AG08395 (cell line): Measurements from ENCODE around the gene SPATA16.
"Not testable (repeated sequence)": the region's sequence is repeated elsewhere in the genome, so short reads cannot be mapped to it uniquely, and the experiment has no call there.

Experiments
- DNase-seq: peaks from one replicate; pipeline ENCODE4 v3.0.0; 2012; ENCODE audit warnings: mixed read lengths, low spot score

The SPATA16 gene

GRCh38 chr3:172939651-172940293 is 201.3 kb downstream of the SPATA16 start:
- no peak for DNase-seq

DNA sequence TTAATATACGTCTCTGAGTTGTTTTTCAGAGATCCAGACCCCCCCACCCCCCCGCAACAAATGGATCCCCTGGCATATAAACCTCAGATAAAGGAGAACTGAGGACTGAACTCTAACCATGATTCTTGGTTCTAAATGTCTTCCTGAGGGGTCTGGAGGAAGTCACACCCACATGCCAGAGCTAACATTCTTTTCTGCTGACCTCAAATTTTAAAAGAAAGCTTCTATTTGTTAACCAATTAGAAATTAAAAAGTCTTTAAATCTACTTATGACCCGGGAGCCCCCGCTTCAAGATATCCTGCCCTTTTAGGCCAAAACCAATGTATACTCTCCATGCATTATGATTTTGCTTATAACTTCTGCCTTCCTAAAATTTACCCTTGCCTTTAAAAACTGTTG is 202.2 kb downstream of the SPATA16 start:
- DNase-seq, result no peak

GRCh38 chr3:172931746-172932285 is 209.2 kb downstream of the SPATA16 start:
- DNase-seq, result no peak

DNA sequence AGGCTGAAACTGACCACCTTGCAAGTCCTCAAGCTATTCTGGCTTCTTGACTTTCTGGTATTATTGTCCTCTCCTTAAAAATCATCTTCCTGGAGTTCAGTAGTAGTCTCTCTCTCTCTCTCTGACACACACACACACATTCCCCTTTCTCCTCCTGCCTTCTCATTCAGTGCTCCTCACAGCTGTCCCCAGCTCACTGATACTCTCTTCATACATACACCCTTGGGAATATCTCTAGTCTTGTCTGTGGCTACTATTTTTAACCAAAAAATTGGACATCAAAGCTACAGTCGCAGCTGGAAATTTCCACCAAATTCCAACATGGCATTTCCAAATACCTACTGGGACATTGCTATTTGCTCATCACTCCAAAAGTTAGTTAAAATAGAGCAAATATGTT is 211.6 kb downstream of the SPATA16 start:
- no peak for DNase-seq

- no peak for DNase-seq
Measured at GRCh38 chr3:172924546-172924945, 216.5 kb downstream of the SPATA16 start.

GRCh38 chr3:172919297-172919683 is 221.7 kb downstream of the SPATA16 start:
- DNase-seq, result no peak

DNA sequence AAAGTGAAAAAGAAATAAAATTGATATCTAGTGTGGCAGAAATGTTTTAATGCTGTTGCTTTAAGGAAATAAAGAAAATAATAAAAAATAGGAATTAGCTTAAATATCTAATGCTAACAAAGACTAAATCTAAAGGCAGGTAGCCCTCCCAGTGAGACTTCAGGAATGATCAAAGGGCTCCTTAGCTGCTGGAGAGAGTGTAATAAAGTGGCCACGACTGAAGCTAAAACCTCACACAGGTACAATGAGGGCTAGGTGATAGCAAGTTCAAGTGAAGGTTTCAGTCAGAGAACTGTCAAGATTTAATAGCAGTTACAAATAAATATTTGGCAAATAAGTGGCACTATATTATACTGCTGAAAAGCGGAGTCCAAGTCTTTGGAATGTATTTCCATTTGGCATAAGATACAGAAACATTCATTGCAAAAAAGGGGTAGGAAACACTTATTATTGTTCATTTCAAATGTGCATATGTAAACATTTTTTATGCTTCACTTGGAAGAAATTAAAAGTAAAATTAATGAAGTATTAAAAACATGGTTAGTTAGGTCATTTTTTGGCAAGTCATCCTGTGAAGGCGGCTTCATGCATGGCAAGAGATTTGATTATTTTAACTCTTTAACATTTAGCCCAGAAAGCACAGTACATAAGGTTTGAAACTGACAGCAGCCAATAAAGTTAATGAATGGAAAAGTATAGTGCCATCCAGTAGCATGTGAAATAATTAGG is 222.3 kb downstream of the SPATA16 start:
- no peak for DNase-seq

GRCh38 chr3:172918165-172918564 is 222.9 kb downstream of the SPATA16 start:
- DNase-seq, result no peak

- no peak for DNase-seq
Measured at GRCh38 chr3:172915911-172916514, 225.0 kb downstream of the SPATA16 start.

DNA sequence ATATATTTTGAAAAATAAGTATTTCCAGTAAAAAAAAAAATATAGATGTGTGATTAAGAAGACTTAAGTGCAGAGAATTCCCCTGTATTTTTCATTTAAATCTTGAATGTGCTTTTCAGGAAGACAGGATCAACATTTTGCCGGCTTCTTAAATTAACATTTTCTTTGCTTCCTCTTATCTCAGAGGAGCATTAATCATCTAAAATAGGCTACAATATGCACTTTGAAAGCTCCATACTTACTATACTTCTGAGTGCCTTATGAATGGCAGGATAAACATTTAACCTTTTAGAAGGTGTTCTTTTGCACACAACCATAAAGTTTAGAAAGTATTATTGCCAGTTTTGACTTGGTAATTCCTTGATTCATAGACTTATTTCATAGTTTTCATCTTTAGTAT is 226.2 kb downstream of the SPATA16 start:
- no peak for DNase-seq

DNA sequence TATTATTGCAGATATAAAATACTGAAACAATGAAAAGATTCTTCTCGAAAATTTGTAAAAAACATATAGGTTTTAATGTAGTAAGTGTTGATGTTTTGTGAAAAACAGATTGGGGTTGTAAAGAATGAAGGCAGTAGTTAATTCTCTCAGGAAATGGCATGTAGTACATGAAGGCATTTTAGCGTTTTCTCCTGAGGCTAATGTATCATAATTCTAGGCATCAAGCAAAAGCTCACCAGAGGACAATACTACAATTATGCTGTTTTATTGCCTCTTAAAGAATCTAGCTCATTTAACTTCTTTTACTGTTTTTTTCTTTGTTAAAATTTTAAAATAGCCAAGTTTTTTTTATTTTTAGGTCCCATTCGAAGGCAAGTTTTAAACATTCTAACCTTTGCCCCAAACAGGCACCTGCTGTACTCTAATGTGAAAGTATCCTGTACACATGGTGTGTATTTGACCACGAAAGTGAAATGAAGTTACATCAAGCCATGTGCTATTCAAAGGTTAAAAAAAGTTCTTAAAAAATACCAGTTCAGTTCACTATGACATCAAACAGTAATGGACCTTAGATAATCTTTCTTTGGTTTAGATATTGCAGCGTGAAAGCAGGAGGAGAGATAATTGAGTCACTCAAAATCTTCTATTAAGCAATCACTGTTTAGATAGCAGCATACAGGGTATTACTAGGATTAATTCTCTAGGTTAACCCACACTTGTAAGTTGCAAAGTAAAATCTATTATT is 227.0 kb downstream of the SPATA16 start:
- no peak for DNase-seq

DNA sequence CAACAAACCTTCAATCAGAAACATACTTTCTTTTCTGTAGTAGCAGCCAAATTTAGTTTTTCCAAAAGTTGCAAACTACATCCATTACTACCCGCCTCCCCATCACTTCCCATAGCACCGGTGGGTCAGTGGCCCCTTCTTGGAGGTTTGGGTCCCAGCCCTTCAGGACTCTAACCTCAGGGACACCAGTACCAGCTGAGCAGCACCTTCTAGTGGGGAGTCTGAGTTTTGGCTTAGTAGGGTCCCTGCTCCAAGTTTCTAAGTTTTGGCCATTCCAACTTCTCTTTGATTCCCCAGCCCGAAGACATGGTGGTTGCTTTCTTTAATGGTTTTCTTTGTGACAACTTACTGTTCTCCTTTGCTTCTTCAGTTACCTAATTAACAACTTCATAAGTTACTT is 229.9 kb downstream of the SPATA16 start:
- DNase-seq, result no peak

DNA sequence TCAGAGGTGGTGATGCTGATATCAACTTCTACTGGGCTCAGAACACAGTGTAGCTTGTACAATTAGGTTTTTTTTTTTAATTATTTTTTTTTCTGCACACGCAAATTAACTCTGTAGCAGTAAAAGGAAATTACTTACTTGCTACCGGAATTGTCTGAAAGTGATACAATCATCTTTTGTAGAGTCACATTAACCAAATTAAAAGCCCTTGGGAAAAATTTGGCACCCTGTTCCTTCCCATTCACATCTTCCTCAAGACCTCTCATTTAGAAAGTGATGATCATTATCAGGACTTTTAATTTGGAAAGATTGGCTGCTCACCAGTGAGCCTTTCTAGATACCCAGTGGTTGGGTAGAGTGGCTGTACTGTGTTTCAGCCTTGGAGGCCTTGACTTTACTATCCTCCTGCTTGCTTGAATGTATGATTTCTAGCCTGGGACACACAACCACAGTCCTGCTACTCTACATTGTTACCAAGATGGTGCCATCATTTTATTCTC is 232.2 kb downstream of the SPATA16 start:
- no peak for DNase-seq

- no peak for DNase-seq
Measured at GRCh38 chr3:172905451-172905850, 235.6 kb downstream of the SPATA16 start.

DNA sequence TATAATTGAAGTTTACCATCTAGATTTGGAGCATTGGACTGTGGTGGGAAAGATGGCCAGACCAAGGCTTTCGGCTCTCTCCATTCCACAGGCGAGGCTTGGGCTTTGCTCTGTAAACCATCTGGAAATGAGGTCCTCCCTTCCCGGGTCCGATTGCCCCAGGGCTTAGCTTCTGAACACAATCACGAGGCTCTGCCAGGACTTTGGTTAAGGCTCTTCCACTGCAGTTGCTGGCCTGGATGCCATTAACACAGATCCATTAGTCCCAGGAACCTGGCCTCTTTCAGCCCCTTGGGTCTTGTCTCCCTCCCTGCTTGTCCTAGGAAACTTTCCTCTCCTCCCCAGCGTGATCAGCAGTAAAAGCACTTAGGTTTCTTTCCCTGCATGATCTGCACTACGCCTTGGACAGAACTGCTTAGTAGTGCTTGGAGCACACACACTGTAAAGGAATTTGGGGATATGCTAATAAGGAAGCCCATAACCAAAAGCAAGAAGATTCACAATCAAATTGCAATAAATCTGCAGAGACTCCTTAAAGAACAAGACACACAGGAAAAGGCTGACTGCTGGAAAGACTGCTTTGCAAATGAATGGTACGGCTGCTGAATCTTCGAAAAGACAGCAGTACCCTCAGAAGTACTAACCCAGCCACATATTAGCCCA is 236.2 kb downstream of the SPATA16 start:
- no peak for DNase-seq

DNA sequence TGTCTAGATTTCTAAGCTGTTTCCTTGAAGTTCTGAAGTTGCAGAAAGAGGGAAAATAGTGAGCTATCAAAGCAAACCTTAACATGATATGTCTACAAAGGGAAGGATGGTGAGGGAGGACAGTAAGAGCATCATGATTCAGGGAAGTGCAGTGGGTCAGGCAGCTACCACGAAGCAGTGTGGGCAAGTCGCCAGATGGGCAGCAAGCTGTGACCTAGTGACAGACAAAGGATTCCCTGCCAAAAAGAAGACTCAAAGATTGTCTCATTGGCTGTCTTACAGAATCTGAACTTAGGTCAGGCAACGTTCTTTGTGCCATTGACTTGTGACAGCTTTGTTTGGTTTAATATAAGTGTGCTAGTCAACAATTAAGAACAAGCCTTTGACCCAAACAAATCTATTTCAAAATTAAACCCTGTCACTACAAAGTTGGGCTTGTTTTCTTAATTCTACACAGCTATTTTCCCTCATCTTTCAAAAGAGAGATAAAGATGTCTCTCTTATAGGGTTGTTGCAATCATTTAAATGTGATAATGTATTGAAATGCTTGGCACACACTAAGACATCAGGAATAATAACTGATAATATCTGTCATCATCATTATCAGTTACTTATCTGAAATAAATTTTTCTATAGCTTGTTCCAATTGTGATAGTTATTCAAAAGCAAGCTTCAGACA is 237.3 kb downstream of the SPATA16 start:
- no peak for DNase-seq

GRCh38 chr3:172892158-172892557 is 248.9 kb downstream of the SPATA16 start:
- DNase-seq, result peak; percentile 6

GRCh38 chr3:172885704-172886103 is 255.3 kb downstream of the SPATA16 start:
- DNase-seq, result no peak

DNA sequence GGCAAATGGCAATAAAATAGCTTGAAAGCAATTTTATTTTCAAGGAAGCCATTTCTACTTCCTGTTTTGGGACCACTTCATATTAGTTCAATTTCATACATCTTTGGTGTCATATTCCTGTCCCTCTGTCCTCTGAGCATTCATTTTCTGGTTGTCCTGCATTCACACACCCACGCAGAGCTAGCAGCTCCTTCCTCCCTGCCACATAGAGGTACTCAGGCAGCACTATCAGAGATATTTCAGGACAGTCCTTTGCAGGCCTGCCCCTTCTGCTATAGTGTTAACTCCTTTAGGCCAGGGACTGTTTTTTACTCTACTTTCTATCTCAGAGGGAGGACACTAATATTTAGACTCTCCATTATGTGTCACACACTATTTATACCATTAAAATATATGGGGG is 258.5 kb downstream of the SPATA16 start:
- no peak for DNase-seq

GRCh38 chr3:172879381-172879780 is 261.7 kb downstream of the SPATA16 start:
- DNase-seq, result not testable (repeated sequence)

GRCh38 chr3:172877011-172877410 is 264.0 kb downstream of the SPATA16 start:
- no peak for DNase-seq
